ENCODE results near the gene TMEM176A.

Gene TMEM176A

GRCh38 chr7:150849204-150849775 lies 48.7 kb downstream of the TMEM176A start:
- DNase-seq: peak; percentile 12

DNA sequence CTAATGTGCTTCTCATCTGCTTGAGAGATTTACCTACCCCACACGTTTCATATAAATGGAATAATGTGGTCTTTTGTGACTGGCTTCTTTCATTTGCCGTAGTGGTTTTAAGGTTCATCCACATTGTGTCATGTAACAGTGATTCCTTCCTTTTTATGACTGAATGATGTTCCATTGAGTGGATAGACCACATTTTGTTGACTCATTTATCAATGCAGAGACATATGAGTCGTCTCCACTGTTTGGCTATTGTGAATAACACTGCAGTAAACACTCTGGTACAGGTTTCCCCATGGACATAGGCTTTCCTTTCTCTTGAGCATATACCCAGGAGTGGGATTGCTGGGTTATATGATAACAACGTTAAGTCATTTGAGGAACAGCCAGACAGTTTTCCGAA lies 49.7 kb downstream of the TMEM176A start:
- DNase-seq: no peak

- DNase-seq: peak; percentile 36
Observed at GRCh38 chr7:150851492-150852370, 51.2 kb downstream of the TMEM176A start.

DNA sequence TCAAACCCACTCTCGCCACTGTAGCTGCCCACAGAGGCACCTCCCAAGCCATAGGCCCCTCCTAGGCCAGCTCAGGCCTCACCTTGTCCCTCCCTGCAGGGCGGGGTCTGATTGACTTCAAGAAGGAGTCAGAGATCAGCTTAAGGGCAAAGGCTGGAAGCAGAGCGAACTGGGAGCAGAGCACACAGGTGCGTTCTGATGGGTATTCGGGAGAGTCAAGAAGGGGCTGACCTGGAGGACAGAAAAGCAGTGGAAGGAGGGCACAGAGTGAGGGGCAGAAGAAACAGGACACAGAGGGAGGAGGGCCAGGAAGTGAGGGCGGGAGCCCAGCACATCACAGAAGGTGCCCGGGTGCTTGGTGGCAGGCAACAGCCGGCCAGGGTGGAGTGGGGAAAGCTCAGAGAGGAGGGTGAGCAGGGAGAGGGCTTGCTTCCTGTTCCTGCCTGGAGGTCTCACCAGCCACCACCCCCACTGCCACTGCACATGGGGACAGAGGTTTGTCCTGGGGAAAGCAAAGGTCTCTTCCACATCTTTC lies 51.9 kb downstream of the TMEM176A start, which contains the start of gene AOC1:
Gene AOC1 (plus strand): TSS at position 147 of the 535 bp plus-strand sequence. CDS start 3,954 bp downstream, outside the sequence.
- peak; percentile 46 for DNase-seq

DNA sequence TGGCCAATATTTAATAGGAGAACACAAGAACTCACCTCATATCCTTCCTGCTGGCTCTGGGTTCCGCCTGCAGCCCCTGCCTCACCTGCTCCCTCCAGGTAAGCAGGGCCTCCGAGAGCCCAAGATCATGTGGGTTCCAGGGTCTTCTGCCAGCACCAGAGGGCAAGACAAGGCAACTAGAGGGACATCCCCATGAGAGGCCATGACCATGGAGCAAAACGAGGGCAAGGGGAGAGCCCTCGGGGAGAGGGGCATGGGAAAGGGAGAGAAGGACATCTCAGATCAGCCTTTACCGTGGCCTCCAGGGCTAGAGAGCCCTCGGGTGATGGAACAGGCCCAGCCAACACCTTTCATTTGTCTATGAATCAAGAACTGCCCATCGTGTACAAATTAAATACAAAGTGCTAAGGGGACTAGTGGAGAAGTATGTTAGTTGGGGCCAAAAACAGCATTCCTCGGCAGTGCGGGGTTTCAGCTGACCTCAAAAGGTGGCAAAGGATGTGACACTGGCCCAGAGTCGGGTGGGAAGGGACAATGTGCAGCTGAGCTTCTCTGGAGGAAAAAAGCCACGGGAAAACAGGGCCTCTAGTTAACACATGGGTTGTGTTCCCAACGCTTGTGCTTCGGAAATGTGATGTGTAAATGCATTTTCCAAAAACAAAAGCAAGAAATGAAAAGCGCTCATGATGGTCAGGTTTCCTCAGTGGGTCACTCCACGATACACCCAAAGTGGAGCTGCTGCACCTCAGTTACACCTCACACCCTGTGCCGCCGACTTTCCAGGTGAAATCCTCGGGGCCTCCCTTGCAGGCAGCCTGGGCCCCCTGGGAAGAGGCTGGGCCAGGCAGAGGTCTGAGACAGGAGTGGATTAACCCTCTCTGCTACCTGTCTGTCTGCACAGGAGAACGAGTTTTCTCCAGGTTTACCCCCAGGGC lies 53.8 kb downstream of the TMEM176A start:
- peak; percentile 44 for DNase-seq
